Epithelial cell of esophagus (primary cell): ENCODE results near the gene GLTPD2.

Source experiments
- DNase-seq: peaks from one replicate; pipeline ENCODE4 v3.0.0; 2010; ENCODE audit warnings: low read depth
- H3K4me3 ChIP-seq: 2 replicates; pipeline ENCODE4 v1.5.1; 2011; ENCODE audit warnings: mild to moderate bottlenecking, low read length, control low read depth
- CTCF ChIP-seq: IDR thresholded peaks from 2 replicates; pipeline ENCODE4 v1.5.1; 2011; ENCODE audit warnings: low read depth, mild to moderate bottlenecking, low read length, control low read depth, inconsistent platforms; ENCODE audit not compliant: insufficient read depth; ENCODE audit errors: missing control alignments

GLTPD2 gene

GRCh38 chr17:4839221-4839620 lies 50.5 kb downstream of the GLTPD2 start:
- TF ChIP-seq CTCF, result no peak
- DNase-seq, result no peak
- no peak overlapping the region for H3K4me3 ChIP-seq
